ENCODE data around the gene MSRB1.

- TF ChIP-seq CTCF (IDR thresholded peaks at IDR 0.05) (no peak), POLR2A (IDR thresholded peaks at IDR 0.05) (no peak), EP300 (IDR thresholded peaks at IDR 0.05) (no peak)
These were observed 4.7 kb downstream of the MSRB1 start for GRCh38 chr16:1938316-1938715.

Data from ovary (tissue), 3 donors.